EH (cell line): Measurements from ENCODE around the gene CCNK.

Experiments
- DNase-seq: peaks from one replicate; pipeline ENCODE4 v3.0.0-alpha.2; 2015; ENCODE audit warnings: low read depth

Gene CCNK

GRCh38 chr14:99552572-99553216 lies 71.5 kb downstream of the CCNK start:
- DNase-seq, result no peak

GRCh38 chr14:99554184-99554583 lies 73.0 kb downstream of the CCNK start:
- no peak for DNase-seq

GRCh38 chr14:99554757-99555531 lies 73.7 kb downstream of the CCNK start:
- no peak for DNase-seq

- no peak for DNase-seq
These were observed 75.1 kb downstream of the CCNK start for GRCh38 chr14:99556134-99556791.

- DNase-seq, result peak; percentile 31
These were observed 78.2 kb downstream of the CCNK start for GRCh38 chr14:99559286-99559990.

- no peak for DNase-seq
These were observed 79.2 kb downstream of the CCNK start for GRCh38 chr14:99560403-99560802.

GRCh38 chr14:99560922-99561683 lies 79.9 kb downstream of the CCNK start:
- DNase-seq, result no peak

GRCh38 chr14:99561864-99562263 lies 80.7 kb downstream of the CCNK start:
- DNase-seq, result no peak
